A673 (cell line): Measurements from ENCODE around the gene FICD. TPM values are rescaled to one million over a fixed set of nuclear protein-coding genes. Genes with fewer than 3 reads are reported as not detected.
"Not testable (repeated sequence)": the region's sequence is repeated elsewhere in the genome, so short reads cannot be mapped to it uniquely, and the experiment has no call there.

Experiments used
- BruUV-seq: library from RNA; stranded (reverse); fragments of 400-500 nt; replicated peaks from 2 replicates; lab custom pipeline; 2021; lab: Mats Ljungman, UMichigan
- CTCF ChIA-PET: fragments of 300-600 bp; sonication (Branson Sonifier 250); formaldehyde crosslinking; loops from one replicate; lab custom pipeline; 2022; ENCODE audit warnings: antibody characterized with exemption; lab: Charles Lee
- POLR2A ChIA-PET: fragments of 300-600 bp; sonication (Branson Sonifier 250); formaldehyde crosslinking; loops from one replicate; lab custom pipeline; 2022; ENCODE audit warnings: antibody characterized with exemption; ENCODE audit not compliant: low non-redundant PET; lab: Charles Lee
- DNase-seq: peaks from one replicate; pipeline ENCODE4 v3.0.0-alpha.2; 2015; ENCODE audit warnings: low spot score
- H3K27ac ChIP-seq: fragments of 200-600 bp; sonication (generic); 2 replicates; pipeline ENCODE4 v1.5.1; 2016; ENCODE audit warnings: mixed run types, low read depth, mild to moderate bottlenecking, mixed read lengths, antibody characterized with exemption, low read length; ENCODE audit not compliant: poor library complexity, severe bottlenecking
- H3K27me3 ChIP-seq: fragments of 200-600 bp; sonication (generic); replicated peaks from 2 replicates; pipeline ENCODE4 v1.6.1; 2017; ENCODE audit warnings: mixed run types, low read depth, mild to moderate bottlenecking, mixed read lengths, antibody characterized with exemption, low read length; ENCODE audit not compliant: insufficient read depth, poor library complexity
- H3K36me3 ChIP-seq: fragments of 200-600 bp; sonication (generic); 2 replicates; pipeline ENCODE4 v1.6.1; 2016; ENCODE audit warnings: mixed run types, mild to moderate bottlenecking, mixed read lengths, antibody characterized with exemption, low read length; ENCODE audit not compliant: insufficient read depth, poor library complexity, severe bottlenecking
- H3K4me1 ChIP-seq: fragments of 200-600 bp; sonication (generic); 2 replicates; pipeline ENCODE4 v1.6.1; 2017; ENCODE audit warnings: mixed run types, mild to moderate bottlenecking, mixed read lengths, antibody characterized with exemption, low read length; ENCODE audit not compliant: insufficient read depth, poor library complexity, severe bottlenecking
- H3K4me3 ChIP-seq: fragments of 200-600 bp; sonication (generic); 2 replicates; pipeline ENCODE4 v1.5.1; 2016; ENCODE audit warnings: low read depth, mixed run types, mild to moderate bottlenecking, mixed read lengths, low read length; ENCODE audit not compliant: poor library complexity, severe bottlenecking
- H3K9me3 ChIP-seq: fragments of 200-600 bp; sonication (generic); 2 replicates; pipeline ENCODE4 v1.6.1; 2016; ENCODE audit warnings: mixed run types, low read depth, mild to moderate bottlenecking, mixed read lengths, antibody characterized with exemption, low read length; ENCODE audit not compliant: poor library complexity, severe bottlenecking
- EZH2 ChIP-seq: fragments of 200-600 bp; sonication (generic); IDR thresholded peaks from 2 replicates; pipeline ENCODE4 v1.6.1; 2017; ENCODE audit warnings: borderline replicate concordance, low read depth, mild to moderate bottlenecking, mixed read lengths, antibody characterized with exemption, low read length; ENCODE audit not compliant: poor library complexity, severe bottlenecking
- intact Hi-C: fragments of 100-400 bp; cut with micrococcal nuclease; formaldehyde crosslinking; loops from one replicate; pipeline ENCODE4 v1.10.0; 2022; ENCODE audit not compliant: unreplicated experiment
- total RNA-seq: library from RNA; stranded (reverse); gene quantifications from 2 replicates; pipeline ENCODE4 v1.2.3, GENCODE V29; 2021
- TF ChIP-seq, protein P1 (sequence below): fragments of 300-800, 200-600 bp; sonication (generic); conservative IDR thresholded peaks from 2 replicates; pipeline ENCODE4 v1.5.1; 2017; ENCODE audit warnings: low read depth, mild to moderate bottlenecking, antibody characterized with exemption, low read length, moderate library complexity, mixed read lengths

FICD gene
- total RNA-seq, 1 experiment from 2014 or later = 3.6 TPM

DNA sequence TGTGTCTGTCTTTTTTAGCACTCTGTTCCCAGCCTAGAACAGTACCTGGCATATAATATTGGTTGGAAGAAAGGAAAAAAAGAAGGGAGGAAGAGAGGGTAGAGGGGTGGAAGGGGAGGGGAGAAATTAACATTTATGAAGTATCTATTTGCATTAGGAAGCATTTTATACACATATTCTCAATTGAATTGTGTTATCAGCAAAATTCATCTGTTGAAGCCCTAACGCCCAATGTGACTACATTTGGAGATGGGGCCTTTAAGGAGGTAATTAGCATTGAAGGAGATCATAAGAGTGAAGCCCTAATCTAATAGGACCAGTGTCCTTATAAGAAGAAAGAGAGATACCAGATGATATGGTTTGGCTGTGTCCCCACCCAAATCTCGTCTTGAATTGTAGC, 30.2 kb upstream of the FICD start:
- H3K9me3 ChIP-seq = no peaks in the 10 kb centered on the region
- no peak overlapping the region for H3K27ac ChIP-seq
- no TSS peak for BruUV-seq
- POLR2A ChIA-PET = no interaction called here
- H3K27me3 ChIP-seq = peaks cover 4% of the 10 kb centered on the region
- H3K4me3 ChIP-seq = no peak overlapping the region
- DNase-seq = no peak
- intact Hi-C loops = no loop called here
- no peaks in the 10 kb centered on the region for H3K36me3 ChIP-seq
- TF ChIP-seq, protein P1, sequence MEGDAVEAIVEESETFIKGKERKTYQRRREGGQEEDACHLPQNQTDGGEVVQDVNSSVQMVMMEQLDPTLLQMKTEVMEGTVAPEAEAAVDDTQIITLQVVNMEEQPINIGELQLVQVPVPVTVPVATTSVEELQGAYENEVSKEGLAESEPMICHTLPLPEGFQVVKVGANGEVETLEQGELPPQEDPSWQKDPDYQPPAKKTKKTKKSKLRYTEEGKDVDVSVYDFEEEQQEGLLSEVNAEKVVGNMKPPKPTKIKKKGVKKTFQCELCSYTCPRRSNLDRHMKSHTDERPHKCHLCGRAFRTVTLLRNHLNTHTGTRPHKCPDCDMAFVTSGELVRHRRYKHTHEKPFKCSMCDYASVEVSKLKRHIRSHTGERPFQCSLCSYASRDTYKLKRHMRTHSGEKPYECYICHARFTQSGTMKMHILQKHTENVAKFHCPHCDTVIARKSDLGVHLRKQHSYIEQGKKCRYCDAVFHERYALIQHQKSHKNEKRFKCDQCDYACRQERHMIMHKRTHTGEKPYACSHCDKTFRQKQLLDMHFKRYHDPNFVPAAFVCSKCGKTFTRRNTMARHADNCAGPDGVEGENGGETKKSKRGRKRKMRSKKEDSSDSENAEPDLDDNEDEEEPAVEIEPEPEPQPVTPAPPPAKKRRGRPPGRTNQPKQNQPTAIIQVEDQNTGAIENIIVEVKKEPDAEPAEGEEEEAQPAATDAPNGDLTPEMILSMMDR = no peak
- no peak for TF ChIP-seq EZH2
- no peaks in the 10 kb centered on the region for H3K4me1 ChIP-seq
- CTCF ChIA-PET = no interaction called here

DNA sequence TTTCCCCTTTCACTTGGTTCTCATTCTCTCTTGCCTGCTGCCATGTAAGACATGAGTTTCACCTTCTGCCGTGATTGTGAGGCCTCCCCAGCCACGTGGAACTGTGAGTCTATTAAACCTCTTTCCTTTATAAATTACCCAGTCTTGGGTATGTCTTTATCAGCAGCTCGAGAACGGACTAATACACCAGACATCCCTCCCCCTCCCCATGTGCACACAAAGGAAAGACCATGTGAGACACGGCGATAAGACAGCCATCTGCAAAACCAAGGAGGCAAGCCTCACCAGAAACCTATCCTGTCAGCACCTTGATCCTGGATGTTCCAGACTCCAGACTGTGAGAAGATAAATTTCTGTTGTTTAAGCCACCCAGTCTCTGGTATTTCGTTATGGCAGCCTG, 29.7 kb upstream of the FICD start:
- H3K4me1 ChIP-seq, CTCF ChIA-PET, DNase-seq, BruUV-seq, POLR2A ChIA-PET, H3K9me3 ChIP-seq, H3K4me3 ChIP-seq, intact Hi-C loops, H3K36me3 ChIP-seq, H3K27me3 ChIP-seq, H3K27ac ChIP-seq: not testable (repeated sequence)

DNA sequence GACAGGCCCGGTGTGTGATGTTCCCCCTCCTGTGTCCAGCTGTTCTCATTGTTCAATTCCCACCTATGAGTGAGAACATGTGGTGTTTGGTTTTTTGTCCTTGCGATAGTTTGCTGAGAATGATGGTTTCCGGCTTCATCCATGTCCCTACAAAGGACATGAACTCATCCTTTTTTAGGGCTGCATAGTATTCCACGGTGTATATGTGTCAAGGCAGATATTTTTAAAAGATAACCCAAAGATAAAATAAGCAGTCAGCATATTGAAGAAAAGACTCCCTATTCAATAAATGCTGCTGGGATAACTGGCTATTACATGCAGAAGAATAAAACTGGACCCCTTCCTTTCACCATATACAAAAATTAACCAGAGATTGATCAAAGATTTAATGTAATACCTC, 28.0 kb upstream of the FICD start:
- H3K4me3 ChIP-seq, H3K4me1 ChIP-seq, H3K27ac ChIP-seq, DNase-seq, POLR2A ChIA-PET, intact Hi-C loops, H3K36me3 ChIP-seq, BruUV-seq, H3K9me3 ChIP-seq, H3K27me3 ChIP-seq: not testable (repeated sequence)
- CTCF ChIA-PET = interaction anchor here (0.7 kb wide), 1 partner anchor 41 kb away, joined by 3 read pairs; no protein-coding TSS in a partner anchor

DNA sequence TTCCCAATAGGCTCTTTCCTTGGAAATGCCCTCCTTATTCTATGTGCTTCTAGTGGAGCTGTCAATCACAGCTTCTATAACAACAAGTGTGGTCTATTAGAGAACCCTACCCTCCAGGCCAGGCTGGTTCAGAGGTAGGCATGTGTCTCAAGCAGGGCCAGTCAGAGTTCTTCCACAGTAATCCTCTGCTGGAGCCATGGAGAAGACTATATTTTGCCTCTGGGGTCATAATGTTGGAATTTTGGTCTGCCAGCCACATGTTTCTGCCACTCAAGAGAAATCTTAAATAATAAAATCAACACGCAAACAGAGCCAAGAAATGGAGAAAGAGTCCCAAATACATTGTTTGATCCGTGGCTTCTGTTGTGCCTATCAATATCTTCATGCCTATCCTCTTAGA, 23.8 kb upstream of the FICD start:
- TF ChIP-seq, protein P1 = no peak
- TF ChIP-seq EZH2 = no peak
- Histone ChIP-seq H3K36me3 (no peaks in the 10 kb centered on the region), H3K27ac (no peak overlapping the region), H3K9me3 (no peaks in the 10 kb centered on the region), H3K4me1 (no peaks in the 10 kb centered on the region), H3K27me3 (peaks cover 19% of the 10 kb centered on the region), H3K4me3 (no peak overlapping the region)
- ChIA-PET CTCF (no interaction called here), POLR2A (no interaction called here)
- BruUV-seq = no TSS peak
- DNase-seq = no peak
- intact Hi-C loops = no loop called here
